HG03280 (cell line): Measurements from ENCODE around the gene EVX1.

Experiments
- ATAC-seq: cut with Tn5 transposase; IDR thresholded peaks from one replicate; pipeline ENCODE4 v1.9.1; 2021; ENCODE audit warnings: mild to moderate bottlenecking, moderate library complexity; ENCODE audit not compliant: unreplicated experiment

The EVX1 gene

DNA sequence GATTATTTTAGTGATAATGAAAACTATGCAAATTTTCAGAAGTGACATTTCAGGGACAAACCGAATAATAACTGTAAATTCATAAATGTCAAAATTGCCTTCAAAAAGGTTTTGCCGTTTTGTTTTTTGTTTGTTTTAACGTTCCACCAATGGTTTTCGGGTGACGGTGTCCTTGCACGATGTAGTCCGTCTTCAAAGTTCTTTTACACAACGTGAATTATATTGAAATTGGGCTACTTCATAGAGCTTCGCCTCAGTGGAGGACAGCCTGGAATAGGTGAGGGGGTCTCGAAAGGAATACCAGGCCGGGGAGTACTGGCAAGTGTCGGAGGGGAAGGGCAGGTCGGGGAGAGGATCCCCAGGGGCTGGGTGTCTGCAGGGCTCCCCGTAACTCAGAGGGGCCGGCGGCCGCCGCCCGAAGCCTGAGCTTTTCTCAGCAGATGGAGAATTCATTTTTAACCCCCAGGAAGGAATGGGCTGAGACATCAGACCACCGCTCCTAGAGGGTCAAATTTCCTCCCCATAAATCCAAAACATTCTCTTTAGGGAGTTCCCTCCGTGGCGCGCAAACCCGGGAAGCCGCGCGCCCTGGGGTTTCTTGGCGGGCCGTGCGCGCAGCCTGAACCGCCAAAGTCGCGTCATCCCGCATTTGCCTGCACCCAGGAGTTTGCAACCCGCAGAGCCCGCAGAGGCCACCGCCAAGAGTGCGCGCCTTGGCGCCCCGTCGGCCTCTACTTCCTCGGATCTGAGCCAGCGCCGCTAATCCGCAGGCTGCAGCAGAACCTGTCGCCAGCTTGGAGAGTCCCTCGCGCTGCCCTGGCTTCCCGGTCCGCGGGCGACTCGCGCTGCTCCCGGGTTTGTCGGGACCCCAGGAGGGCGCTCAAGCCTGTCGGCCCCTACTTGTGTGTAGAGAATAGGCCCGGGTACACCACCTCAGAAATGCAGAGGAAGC, 17.3 kb upstream of the EVX1 start:
- no peak for ATAC-seq

- ATAC-seq, result no peak
These were observed 13.2 kb upstream of the EVX1 start for GRCh38 chr7:27229448-27229847.

DNA sequence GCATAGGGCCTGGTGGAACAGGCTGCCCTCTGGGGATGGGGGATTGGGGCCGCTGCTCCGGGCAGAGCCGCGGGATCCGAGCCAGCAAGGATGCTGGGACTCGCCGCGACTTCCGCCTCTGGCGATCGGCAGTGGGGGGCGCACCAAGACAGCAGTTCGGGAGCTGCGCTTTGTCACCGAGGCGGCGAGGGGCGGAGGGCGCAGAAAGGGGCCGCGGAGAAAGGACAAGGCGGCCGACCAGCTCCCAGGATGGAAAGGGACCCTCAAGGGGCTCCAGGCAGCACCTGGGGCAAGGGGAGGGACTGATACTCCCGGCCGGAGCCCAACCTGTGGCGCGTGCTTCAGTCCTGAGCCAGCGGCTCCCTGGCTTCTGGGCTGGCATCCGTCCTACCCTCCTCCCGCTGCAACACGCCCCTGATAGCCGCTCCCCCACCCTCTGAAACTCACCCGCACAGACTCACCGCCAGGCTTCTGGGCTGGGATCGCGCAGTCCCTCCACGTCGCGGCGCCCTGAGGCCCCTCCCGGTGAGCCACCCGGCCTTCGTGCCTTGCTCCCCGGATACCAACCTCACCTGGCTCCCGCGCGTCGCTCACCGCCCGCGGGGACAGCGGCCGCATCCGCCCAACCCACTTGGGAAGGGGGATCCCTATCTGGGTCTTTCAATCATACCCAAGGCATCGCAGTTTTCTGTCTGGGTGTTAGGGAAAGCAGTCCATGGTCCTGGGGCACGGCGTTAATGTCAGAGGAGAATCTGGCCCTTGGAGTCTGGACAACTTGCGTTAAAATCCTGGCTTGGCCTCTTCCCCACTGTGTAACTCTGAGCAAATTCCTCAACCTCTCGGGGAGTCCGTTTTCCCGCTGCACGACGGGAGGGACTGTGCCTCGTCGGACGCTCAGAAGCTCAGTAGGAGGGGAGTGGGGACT, 7.0 kb upstream of the EVX1 start:
- ATAC-seq, result no peak

DNA sequence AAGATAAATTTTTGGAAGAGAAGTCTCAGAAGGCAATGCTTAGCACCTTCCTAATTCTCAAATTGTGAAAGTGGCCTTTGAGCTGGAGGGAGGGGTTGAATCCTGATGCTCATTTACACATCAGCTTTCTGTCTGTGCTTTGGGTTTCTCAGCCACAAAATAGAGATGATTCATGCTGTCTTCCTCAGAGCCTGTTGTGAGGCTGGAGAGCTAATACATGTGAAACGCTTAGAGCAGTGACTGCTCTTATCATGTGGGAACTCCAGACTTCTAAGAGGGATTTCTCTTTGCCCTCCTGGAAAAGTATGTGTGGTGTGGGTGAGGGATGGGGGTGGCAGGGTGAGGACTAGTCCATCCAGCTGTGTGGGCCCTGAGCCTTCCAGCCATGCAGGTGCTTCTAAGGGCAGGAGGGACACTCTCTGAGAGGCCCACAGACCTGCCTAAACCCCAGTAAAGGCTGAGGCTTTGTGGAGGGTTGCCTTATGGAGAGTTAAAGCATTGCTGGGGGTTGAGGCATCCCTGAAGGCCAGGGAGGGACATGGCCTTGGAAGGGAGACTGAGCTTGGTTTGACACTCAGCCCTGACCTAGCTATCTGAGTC, 4.8 kb upstream of the EVX1 start:
- no peak for ATAC-seq

- ATAC-seq, result no peak
These were observed 3.6 kb upstream of the EVX1 start for GRCh38 chr7:27238979-27239386.

GRCh38 chr7:27239387-27240014, 3.1 kb upstream of the EVX1 start:
- no peak for ATAC-seq

- ATAC-seq, result no peak
These were observed 2.4 kb upstream of the EVX1 start for GRCh38 chr7:27240015-27240731.

- ATAC-seq, result no peak
These were observed 1.2 kb upstream of the EVX1 start for GRCh38 chr7:27241189-27242056.

- no peak for ATAC-seq
These were observed 448 bp upstream of the EVX1 start for GRCh38 chr7:27242154-27242553.

DNA sequence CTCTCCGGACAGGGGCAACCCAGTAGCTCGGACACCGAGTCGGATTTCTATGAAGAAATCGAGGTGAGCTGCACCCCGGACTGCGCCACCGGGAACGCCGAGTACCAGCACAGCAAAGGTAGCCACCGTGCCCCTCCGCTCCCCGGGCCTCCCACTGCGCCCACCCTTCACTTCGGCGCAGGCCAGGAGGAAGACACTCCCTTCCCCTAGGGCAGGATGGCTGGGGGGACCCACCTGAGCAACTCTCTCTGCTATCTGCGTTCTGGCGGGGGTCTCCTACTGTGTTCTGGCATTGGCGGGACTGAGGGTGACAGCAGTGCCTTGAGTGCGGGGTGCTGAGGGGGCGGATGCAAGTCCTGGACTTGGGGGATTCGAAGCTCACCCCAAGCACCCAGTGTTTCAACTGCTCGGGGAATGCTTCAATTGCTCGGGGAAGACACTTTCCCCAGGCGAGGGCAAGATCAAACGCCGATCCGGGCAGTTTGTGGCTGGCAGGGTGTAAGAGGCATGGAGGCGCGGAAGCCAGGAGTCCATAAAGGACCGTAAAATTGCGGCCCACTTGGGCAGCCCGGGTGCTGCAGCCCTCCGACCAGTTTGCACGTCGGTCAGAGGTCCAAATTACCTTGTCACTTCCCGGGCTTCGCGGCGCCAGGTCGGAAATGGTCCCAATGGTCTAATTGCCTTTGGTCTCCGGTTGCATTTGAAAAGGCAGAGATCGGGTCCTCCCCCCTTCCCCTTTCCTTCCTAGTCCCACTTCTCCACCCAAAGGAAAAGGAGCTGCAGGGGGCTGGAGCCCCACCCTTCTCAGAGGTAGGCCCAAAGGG, 950 bp downstream of the EVX1 start:
- ATAC-seq, result no peak

GRCh38 chr7:27244488-27245123, 2.0 kb downstream of the EVX1 start:
- no peak for ATAC-seq

DNA sequence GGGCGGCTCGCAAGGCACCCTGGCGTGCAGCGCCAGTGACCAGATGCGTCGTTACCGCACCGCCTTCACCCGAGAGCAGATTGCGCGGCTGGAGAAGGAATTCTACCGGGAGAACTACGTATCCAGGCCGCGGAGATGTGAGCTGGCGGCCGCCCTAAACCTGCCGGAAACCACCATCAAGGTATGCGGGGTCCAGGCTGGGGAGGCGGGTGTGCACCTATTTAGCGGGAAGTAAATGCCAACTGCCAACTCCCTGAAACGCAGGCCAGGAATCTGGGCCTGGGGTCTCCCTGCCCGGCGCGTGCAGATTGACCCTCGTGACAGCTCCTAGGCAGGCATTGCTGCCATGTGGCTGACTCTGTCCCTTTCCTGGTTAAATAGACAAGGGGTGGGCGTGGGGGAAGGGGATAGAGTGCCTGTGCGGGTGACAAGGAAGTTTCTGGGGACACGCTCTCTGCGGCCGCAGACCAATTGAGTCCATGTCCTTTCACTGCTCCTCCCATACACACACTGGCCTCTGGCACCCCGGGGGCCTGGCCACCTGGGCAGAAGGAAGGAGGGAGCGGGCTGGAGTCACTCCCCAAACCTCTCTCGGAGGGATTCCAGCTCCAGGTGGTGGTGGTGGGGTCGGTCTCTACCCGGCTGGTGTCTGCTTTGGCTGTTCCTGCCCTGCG, 2.7 kb downstream of the EVX1 start:
- ATAC-seq, result no peak

DNA sequence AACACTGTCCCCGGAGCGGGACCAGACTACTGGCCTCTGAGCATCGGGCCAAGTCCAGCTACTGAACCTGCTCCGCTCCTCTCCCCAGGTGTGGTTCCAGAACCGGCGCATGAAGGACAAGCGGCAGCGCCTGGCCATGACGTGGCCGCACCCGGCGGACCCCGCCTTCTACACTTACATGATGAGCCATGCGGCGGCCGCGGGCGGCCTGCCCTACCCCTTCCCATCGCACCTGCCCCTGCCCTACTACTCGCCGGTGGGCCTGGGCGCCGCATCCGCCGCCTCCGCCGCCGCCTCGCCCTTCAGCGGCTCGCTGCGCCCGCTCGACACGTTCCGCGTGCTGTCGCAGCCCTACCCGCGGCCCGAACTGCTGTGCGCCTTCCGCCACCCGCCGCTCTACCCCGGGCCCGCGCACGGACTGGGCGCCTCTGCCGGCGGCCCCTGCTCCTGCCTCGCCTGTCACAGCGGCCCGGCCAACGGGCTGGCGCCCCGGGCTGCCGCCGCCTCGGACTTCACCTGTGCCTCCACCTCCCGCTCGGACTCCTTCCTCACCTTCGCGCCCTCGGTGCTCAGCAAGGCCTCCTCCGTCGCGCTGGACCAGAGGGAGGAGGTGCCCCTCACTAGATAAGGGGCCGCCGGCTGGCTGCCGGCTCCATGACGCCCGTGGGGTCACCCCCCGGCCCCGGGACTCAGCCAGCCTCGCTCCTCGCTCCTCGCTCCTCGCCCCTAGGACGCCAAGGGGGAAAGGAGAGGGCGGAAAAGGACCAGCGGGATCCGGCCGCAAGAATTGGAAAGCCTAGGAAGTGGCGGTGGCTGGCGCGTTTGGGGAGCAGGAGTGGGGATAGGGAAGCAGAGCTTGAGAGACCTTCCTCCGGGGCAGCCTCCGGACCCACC, 3.4 kb downstream of the EVX1 start:
- no peak for ATAC-seq

GRCh38 chr7:27247000-27247399, 4.4 kb downstream of the EVX1 start:
- no peak for ATAC-seq

- no peak for ATAC-seq
These were observed 5.1 kb downstream of the EVX1 start for GRCh38 chr7:27247452-27248426.
